Measurements from ENCODE around the gene SPACA6.
"Not testable (repeated sequence)": the region's sequence is repeated elsewhere in the genome, so short reads cannot be mapped to it uniquely, and the experiment has no call there.

The SPACA6 gene

GRCh38 chr19:51693260-51693659, at the start of gene SPACA6:
SPACA6 (plus strand) TSS chr19:51693330; CDS start chr19:51693527, 197 bp downstream.
- no peak for DNase-seq (ENCODE audit: low read depth)

GRCh38 chr19:51644636-51645271, 48.4 kb upstream of the SPACA6 start:
- no peak for DNase-seq (ENCODE audit: low read depth)

GRCh38 chr19:51646730-51647129, 46.4 kb upstream of the SPACA6 start, which contains the start of gene SIGLEC14:
SIGLEC14 (minus strand) TSS chr19:51646825; CDS start chr19:51646759, 66 bp downstream.
- DNase-seq (ENCODE audit: low read depth): not testable (repeated sequence)

- no peak for DNase-seq (ENCODE audit: low read depth)
Observed at GRCh38 chr19:51647318-51647717, 45.8 kb upstream of the SPACA6 start.

GRCh38 chr19:51651216-51651846, 41.8 kb upstream of the SPACA6 start:
- DNase-seq (ENCODE audit: low read depth): no peak

GRCh38 chr19:51652266-51652665, 40.9 kb upstream of the SPACA6 start:
- DNase-seq (ENCODE audit: low read depth): no peak

- DNase-seq (ENCODE audit: low read depth): no peak
Observed at GRCh38 chr19:51653162-51653561, 40.0 kb upstream of the SPACA6 start.

- no peak for DNase-seq (ENCODE audit: low read depth)
Observed at GRCh38 chr19:51654783-51655182, 38.3 kb upstream of the SPACA6 start.

GRCh38 chr19:51660975-51661600, 32.0 kb upstream of the SPACA6 start:
- DNase-seq (ENCODE audit: low read depth): no peak

GRCh38 chr19:51663650-51664049, 29.5 kb upstream of the SPACA6 start:
- DNase-seq (ENCODE audit: low read depth): no peak

GRCh38 chr19:51664131-51664530, 29.0 kb upstream of the SPACA6 start:
- DNase-seq (ENCODE audit: low read depth): no peak

GRCh38 chr19:51664997-51665396, 28.1 kb upstream of the SPACA6 start:
- no peak for DNase-seq (ENCODE audit: low read depth)

- no peak for DNase-seq (ENCODE audit: low read depth)
Observed at GRCh38 chr19:51668216-51668615, 24.9 kb upstream of the SPACA6 start.

GRCh38 chr19:51675911-51676565, 17.1 kb upstream of the SPACA6 start:
- not testable (repeated sequence) for DNase-seq (ENCODE audit: low read depth)

- DNase-seq (ENCODE audit: low read depth): no peak
Observed at GRCh38 chr19:51676566-51677083, 16.5 kb upstream of the SPACA6 start.

GRCh38 chr19:51680474-51680873, 12.7 kb upstream of the SPACA6 start:
- no peak for DNase-seq (ENCODE audit: low read depth)

GRCh38 chr19:51681286-51681941, 11.7 kb upstream of the SPACA6 start:
- DNase-seq (ENCODE audit: low read depth): no peak

GRCh38 chr19:51686171-51686570, 7.0 kb upstream of the SPACA6 start:
- DNase-seq (ENCODE audit: low read depth): no peak

GRCh38 chr19:51687791-51688670, 5.1 kb upstream of the SPACA6 start:
- DNase-seq (ENCODE audit: low read depth): peak; percentile 34

- peak; percentile 83 for DNase-seq (ENCODE audit: low read depth)
Observed at GRCh38 chr19:51688671-51689571, 4.2 kb upstream of the SPACA6 start.
